IPS-NIHi11 (cell line): ENCODE results near the gene ENTHD1.

Source experiments
- DNase-seq: peaks from one replicate; pipeline ENCODE4 v3.0.0; 2012; ENCODE audit warnings: mixed read lengths, low spot score

Gene ENTHD1

GRCh38 chr22:39845529-39845928 lies 48.0 kb downstream of the ENTHD1 start:
- DNase-seq: no peak

DNA sequence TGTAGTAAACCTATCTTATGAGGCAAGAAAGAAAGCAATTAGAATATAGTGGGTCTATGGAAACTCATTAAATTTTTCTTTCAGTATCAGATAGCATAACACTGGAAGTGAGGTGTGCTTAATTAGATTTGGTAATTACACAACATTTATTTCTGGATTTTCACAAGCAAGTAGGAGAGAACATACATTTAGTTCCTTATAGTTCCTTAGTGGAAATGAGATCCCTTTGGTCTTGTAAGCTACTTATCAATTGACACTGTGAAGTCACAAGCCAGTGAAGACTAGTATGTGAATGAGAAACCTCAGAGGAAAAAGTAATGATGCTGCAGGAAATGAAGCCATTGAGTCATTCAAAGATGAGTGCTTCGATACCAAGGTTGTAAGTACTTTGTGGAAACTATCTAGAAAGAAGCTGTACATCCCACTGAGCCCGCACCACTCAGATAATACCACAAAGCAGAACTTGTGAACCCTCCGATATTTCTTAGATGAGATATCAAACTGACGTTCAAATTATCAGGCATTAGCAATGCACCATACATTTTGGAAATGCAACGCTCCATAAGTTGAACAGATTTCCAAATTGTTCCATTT lies 53.5 kb downstream of the ENTHD1 start:
- DNase-seq: no peak

GRCh38 chr22:39839204-39839603 lies 54.4 kb downstream of the ENTHD1 start:
- DNase-seq: no peak

DNA sequence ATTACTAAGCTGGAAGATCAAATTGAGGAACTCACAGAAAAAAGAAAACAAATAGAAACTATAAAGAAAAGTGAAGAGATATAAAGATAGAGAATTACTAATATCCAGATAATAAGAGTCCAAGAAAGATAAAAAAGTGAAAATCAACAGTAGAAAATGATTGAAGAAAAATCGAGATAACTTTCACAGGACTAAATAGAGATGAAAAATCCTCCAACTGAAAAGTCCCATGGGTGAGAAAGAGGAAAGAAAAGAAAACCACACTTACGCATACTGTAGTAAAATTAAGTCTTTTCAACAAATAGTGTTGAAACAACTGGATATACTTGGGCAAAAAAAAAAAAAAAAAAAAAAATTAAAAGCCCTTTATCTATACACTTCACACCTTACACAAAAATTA lies 60.0 kb downstream of the ENTHD1 start:
- DNase-seq: no peak

- no peak for DNase-seq
Observed at GRCh38 chr22:39833093-39833492, 60.5 kb downstream of the ENTHD1 start.

DNA sequence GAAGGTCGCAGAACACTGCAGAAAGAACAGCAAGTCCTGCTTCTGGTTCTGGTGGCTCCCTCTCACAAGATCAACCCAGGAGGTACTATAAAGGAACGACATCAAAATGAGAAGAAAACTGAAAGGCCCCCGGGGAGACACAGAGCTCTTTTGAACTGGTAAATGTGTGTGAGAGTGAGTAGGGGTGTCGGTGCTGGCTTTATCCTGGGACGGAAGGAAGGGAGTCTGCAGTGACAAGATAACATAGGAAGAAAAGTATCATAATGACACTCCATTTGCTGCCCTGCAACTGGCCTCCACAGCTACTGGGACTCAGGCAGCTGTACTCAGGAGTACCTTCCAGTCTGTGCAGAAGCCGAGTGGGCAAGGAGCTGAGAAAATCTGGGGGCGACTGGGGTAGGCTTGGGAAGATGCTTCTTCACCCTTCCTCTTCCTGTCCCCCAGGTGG lies 60.9 kb downstream of the ENTHD1 start:
- DNase-seq: no peak

DNA sequence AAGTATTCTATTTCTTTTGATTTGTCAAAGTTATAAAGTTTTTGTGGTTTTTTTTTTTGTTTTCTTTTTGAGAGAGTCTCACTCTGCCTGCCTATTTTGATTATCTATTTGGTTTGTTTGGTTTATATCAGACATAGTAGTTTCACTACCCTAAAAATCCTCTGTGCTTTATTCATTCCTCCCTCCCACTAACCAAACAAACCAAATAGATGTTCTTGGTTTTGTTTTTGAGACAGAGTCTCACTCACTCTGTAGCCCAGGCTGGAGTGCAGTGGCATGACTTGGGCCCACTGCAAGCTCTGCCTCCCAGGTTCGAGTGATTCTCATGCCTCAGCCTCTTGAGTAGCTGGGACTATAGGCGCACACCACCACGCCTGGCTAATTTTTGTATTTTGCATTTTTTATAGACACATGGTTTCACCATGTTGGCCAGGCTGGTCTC lies 67.9 kb downstream of the ENTHD1 start:
- no peak for DNase-seq

- no peak for DNase-seq
Observed at GRCh38 chr22:39821008-39821407, 72.6 kb downstream of the ENTHD1 start.

GRCh38 chr22:39820256-39820655 lies 73.3 kb downstream of the ENTHD1 start:
- DNase-seq: no peak

DNA sequence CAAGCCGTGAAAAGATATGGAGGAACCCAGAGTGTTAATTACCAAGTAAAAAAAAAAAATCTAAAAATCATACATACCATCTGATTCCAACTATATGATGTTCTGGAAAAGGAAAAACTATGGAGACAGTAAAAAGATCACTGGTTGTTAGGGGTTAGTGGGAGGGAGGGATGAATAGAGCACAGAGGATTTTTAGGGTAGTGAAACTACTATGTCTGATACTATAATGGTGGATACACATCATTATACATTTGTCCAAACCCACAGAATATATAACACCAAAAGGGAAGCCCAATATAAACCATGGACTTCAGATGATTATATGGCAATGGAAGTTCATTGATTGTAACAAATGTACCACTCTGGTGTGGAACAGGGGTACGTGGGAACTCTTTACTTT lies 74.1 kb downstream of the ENTHD1 start:
- DNase-seq: no peak

GRCh38 chr22:39818094-39818493 lies 75.5 kb downstream of the ENTHD1 start:
- no peak for DNase-seq

DNA sequence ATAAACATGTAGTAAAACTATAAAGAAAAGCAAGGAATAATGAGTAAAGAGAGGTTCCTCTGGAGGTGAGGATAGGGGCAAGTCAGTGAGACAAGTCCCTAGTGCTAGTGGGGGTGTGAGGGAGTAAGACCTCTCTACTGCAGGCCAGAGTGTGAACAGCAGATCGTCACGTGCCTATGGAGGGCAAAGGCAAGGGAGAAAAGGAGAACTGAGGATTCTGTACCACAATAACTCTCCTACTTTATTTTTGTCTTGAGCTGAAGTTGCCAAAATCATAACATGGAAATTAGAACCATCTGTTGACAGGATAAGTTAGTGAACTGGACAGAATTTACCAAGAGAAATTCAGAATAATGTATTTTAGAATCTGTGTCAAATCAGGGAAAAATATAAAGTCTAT lies 77.6 kb downstream of the ENTHD1 start:
- no peak for DNase-seq

GRCh38 chr22:39814899-39815298 lies 78.7 kb downstream of the ENTHD1 start:
- no peak for DNase-seq

GRCh38 chr22:39809772-39810557 lies 83.6 kb downstream of the ENTHD1 start:
- no peak for DNase-seq

- peak; percentile 68 for DNase-seq
Observed at GRCh38 chr22:39808081-39808480, 85.5 kb downstream of the ENTHD1 start.

DNA sequence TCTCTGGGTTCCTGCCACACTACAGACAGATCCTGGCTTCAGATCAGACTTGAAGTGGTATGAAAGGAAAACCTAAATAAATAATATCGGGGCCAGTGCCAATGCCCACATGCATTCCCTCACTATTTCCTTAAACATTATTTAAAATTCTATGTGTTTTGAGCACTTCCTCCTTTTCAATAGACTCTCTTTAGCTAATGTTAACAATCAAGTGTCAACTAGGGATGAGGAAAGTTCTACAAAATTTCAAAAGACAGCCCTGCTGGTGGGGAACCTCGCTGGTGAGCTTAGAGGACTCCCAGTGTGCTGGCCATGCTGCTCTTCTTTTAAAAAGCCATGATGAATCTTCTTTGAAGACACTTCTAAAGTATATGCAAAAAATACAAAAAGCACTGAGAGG lies 87.5 kb downstream of the ENTHD1 start:
- no peak for DNase-seq

DNA sequence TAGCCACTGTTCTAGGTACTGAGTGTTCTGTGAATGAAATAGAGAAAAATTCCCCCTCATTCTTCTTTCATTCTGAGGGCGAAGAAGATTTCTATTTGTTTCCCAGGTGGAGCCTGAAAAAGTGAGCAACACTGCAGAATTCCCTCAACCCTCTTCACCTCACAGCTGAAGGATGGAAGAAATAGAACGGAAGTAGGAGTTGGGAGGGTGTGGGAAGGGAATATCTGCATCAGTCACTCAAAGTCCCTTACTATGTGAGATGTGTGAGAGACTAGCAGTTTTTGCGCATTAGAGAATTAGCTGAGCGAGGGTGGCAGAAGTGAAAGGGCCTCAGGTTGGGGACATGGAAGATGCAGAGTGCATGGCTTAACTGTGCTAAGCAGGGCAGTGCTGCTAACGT lies 88.4 kb downstream of the ENTHD1 start:
- DNase-seq: no peak

DNA sequence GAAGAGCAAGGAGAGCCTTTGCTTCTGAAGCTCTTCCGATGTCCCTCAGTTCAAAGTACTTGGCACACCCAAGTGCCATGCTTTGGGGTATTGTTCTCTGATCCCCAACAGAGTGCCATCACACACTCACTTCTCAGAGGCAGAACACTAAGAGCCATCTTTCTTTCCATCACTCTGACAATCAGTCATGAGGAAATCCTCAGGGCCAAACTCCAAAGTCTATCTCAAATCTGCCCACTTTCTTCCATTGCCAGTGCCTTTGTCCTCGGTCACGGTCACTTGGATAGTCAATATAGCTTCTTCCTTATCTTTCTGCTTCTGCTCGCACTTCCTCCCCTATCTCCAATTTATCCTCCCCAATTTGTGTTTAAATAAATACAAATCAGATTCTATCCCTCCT lies 90.9 kb downstream of the ENTHD1 start:
- no peak for DNase-seq

DNA sequence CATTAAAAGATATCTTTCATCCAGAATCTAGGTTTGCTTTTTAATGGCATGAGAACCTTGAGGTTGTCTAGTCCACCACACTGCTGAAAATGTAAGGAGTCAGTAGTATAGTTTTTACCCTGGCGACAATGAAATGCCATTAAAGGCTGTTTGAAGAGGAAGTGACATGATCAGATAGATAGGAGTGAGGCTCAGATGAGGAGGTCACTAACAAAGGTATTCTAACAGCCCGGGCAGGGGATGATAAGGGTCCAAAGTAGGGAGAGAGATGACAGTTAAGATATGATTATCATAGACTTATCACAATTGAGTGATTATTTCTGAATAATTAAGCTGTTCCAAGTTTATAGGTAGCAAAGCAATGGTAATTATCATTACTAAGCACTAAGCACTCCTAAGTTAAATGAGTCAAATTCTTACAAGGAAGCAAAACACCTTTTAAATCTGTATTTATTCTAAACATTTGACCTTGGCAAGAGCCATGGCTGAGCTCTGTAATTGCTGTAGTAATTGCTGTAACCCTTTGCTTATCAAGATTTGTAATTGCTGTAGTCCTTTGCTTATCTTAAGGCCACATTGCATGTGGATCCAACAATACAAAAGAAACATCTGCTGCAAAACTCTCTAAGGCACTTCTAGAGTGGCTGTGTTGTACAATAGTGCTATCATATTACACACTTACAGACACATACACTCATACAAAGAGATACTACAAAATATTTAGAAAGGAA lies 92.6 kb downstream of the ENTHD1 start:
- DNase-seq: no peak

- no peak for DNase-seq
Observed at GRCh38 chr22:39797528-39798147, 95.9 kb downstream of the ENTHD1 start.

GRCh38 chr22:39789788-39790187 lies 103.8 kb downstream of the ENTHD1 start:
- DNase-seq: no peak

GRCh38 chr22:39785232-39785631 lies 108.3 kb downstream of the ENTHD1 start:
- no peak for DNase-seq
